Activated CD4-positive, alpha-beta T cell treated with anti-CD3 and anti-CD28 coated beads, Interleukin-2, amount 50 U/mL, for 16 hours (primary cell): Measurements from ENCODE around the gene SLC35F1.
A peak's percentile ranks its signal among the peaks of the same experiment; 100 is the strongest.
"Not testable (repeated sequence)": the region's sequence is repeated elsewhere in the genome, so short reads cannot be mapped to it uniquely, and the experiment has no call there.

Experiments
- DNase-seq: peaks from one replicate; pipeline ENCODE4 v3.0.0-alpha.2; 2020

The SLC35F1 gene

GRCh38 chr6:118016532-118016931 lies 109.5 kb downstream of the SLC35F1 start:
- no peak for DNase-seq

DNA sequence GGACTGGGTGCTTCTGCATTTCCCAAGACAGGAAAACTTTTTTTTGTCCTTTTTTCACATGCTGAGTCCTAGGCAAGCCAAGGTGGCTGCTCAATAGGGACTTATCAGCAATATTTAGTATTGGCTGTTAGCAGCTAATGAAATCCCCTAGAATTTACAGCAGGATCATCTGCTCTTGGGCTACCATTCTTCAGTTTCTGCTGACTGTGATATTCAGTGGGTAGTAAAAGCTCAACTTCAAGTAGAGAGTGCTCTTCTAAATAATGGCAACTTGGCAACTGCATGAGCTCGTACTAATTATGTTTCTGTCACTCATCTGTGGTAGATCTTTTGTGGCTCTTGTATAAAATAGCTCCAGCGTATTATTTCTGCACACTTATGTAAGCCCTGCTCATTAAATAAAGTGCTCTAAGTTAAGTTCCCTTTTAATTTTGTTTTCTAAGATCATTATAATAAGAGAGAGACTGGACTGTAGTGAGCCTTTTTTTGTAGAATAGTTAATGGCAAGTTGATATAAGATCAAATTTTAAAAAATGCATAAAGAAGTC lies 110.3 kb downstream of the SLC35F1 start:
- DNase-seq: no peak

- no peak for DNase-seq
Observed at GRCh38 chr6:118023771-118024170, 116.7 kb downstream of the SLC35F1 start.

DNA sequence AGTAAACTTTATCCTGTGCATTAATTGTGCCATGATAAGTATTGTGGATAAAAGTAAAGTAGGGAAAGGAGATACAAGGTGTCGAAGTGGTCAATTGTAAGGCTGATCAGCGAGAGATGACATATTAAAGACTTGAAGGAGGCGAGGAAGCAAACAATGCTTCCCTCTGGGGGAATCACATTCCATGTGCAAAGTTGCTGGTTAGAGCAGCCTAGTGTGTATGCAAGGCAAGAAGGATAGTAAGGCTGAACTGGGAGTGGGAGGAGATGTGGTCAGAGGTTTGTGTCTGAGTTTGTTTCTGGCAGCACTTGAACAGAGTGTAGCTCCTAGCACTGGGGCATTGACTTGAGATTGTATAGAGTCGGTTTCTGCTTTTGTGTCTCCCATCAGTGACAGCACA lies 122.9 kb downstream of the SLC35F1 start:
- no peak for DNase-seq

DNA sequence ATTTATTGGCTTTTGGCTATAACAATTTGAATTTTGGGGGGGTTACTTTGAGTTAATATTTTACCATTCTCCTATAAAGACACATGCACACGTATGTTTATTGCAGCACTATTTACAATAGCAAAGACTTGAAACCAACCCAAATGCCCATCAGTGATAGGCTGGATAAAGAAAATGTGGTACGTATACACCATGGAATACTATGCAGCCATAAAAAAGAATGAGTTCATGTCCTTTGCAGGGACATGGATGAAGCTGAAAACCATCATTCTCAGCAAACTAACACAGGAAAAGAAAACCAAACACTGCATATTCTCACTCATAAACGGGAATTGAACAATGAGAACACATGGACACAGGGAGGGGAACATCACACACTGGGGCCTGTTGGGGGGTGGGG lies 130.4 kb downstream of the SLC35F1 start:
- DNase-seq: not testable (repeated sequence)

DNA sequence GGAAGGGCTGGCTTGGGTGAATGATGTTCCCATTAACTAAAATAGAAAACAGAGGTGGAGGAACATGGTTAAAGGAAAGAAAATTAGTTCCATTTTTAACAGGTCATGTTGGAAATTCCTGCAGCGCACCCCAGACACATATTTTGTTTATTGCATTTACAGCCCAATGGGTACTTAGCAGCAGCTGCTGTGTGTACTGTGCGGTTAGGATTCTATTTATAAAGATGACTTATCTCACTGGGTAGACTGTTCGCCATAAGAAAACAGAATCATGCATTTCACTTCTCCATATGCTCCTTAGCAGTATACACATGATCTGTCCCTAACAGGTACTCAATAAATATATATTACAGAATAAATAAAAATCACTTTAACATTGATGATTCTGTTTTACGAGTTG lies 135.8 kb downstream of the SLC35F1 start:
- DNase-seq: no peak

DNA sequence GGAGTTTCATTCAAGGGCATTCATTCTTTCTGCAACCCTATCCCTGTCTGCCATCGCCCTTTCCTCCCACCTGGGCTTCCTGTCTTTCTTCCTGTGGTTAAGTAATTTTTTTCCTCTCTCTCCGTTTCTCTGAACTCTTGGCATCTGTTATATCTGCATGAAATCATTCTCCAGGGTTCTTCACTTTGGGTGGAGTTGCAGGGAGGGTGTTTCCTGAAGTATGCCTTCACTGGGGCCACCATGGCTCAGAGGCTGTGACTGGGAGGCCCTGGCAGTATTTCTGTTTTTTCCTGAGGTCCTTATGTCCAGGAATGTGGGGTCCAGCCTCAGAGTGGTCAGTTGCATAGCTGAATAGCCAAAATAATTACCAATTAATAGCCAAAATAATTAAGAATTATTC lies 137.2 kb downstream of the SLC35F1 start:
- no peak for DNase-seq

DNA sequence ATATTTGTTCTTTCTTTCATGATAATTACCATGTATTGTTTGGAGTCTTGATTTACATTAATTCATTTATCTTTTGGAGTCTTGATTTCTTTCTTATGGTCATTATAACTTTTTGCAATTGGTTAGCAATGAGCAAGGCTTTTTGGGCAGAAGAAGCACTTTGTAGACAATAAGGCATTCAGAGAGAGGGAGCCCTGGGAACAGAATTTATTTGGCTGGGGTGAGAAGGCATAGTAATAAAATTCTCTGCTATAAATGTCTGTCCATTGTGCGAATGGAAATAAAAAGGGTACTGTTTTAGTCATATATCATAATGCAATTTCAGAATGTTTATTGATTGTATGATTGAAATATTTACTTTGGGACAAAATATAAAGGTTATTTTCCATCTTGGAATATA lies 147.0 kb downstream of the SLC35F1 start:
- DNase-seq: no peak

GRCh38 chr6:118061666-118062065 lies 154.6 kb downstream of the SLC35F1 start:
- no peak for DNase-seq

DNA sequence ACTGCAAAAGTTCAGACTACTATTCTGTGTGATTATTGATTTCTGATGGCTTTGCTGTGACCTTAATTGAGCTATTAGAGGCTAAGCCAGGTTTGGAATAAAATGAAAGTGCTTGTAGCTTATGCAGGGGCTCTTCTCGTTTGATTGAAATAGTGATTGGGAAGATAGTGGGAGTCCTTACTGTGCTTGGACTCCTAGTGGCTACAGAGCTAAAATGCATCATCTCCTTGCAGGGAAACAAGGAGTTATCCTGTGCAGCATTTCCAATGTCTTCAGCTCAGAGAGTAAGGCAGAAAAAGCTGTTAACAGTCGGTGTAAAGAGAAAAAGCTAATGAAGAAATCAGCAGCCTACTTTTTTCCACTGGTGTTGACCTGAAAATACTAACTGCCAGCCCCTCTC lies 173.5 kb downstream of the SLC35F1 start:
- DNase-seq: no peak

- no peak for DNase-seq
Observed at GRCh38 chr6:118083711-118084110, 176.6 kb downstream of the SLC35F1 start.

DNA sequence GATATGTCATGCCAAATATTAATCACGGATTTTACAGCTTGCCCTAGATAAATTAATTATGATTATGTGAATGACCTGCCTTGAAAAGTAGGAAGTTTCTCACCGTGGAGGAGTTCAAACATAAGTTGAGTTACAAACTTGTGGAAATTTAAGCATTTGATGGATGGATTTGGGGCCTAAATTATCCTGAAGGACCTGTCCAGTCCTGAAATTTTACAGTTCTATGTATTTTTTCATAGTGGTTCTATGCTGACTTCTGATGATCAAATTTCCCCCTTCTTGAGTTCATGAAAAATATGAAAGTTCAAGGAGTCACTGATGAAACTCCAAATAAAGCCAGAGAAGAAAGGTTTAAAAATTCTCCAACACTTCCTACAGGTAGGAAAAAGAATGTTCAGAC lies 178.6 kb downstream of the SLC35F1 start:
- DNase-seq: no peak

GRCh38 chr6:118086159-118086558 lies 179.1 kb downstream of the SLC35F1 start:
- no peak for DNase-seq

DNA sequence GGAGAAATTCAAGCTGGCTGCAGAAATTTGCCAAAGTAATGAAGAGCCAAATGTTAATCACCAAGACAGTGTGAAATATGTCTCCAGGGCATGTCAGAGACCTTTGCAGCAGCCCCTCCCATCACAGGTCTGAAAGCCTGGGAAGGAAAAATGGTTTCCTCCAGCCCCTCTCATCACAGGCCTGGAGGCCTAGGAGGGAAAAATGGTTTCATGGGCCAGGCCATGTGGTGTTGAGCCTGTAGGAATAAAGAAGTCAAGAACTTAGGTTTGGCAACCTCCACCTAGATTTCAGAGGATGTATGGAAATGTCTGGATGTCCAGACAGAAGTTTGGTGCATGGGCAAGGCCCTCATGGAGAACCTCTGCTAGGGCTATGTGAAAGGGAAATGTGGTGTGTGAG lies 185.0 kb downstream of the SLC35F1 start:
- DNase-seq: no peak

DNA sequence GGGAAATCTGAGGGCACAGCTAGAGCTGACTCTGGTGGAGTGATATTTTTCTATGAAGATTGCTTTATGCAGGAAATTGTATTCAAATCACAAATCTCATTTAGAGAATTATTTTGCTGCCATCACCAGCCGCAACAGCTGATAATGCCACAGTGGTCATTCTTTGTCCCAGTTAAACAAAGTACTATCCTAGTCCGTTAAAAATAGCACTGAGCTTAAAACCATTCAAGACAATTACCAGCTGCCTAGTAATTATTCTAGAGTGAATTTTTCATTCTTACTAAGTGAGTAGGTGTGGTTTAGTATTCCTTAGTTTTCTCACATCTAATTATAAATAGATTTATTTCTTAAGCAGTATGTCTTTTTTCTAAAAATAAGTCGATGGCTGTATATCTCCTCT lies 190.5 kb downstream of the SLC35F1 start:
- DNase-seq: no peak

- no peak for DNase-seq
Observed at GRCh38 chr6:118100717-118101116, 193.7 kb downstream of the SLC35F1 start.

DNA sequence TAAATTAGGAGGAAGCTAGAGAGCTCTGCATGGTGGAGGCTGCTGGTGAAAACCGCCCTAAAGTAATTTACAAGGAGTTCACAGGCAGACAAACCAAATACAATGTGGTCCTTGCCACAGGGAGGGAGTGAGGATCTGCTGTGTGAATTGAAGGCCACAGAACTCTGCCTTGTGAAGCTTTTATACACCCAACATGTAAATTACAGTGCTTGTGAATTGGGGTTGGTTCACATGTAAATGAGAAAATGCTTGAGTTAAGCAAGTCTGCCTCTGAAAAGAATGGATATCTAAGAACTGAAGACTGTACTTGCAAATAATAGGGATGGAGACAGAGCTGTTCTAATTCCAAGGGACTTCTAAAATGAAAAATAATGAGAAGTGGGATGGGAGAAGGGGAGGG lies 194.2 kb downstream of the SLC35F1 start:
- DNase-seq: no peak

- no peak for DNase-seq
Observed at GRCh38 chr6:118101831-118102345, 194.8 kb downstream of the SLC35F1 start.

DNA sequence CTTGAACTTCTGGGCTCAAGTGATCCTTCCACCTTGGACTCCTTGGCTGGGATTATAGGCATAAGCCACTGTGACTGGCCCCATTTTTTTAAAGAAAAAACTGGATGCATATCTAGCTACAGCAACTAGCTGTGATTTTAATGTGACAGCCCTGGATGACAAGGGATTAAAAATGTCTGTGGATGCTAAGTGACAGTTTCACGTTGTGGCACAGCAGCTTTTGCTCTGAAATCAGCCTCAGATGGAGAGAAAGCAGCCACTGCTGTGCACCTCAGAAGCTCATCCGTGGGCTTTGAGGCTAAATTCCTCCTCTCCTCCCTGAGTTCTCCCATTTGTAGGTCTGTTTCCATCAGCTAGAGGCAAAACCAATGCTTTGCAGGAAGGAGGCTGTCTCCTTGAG lies 195.3 kb downstream of the SLC35F1 start:
- no peak for DNase-seq

DNA sequence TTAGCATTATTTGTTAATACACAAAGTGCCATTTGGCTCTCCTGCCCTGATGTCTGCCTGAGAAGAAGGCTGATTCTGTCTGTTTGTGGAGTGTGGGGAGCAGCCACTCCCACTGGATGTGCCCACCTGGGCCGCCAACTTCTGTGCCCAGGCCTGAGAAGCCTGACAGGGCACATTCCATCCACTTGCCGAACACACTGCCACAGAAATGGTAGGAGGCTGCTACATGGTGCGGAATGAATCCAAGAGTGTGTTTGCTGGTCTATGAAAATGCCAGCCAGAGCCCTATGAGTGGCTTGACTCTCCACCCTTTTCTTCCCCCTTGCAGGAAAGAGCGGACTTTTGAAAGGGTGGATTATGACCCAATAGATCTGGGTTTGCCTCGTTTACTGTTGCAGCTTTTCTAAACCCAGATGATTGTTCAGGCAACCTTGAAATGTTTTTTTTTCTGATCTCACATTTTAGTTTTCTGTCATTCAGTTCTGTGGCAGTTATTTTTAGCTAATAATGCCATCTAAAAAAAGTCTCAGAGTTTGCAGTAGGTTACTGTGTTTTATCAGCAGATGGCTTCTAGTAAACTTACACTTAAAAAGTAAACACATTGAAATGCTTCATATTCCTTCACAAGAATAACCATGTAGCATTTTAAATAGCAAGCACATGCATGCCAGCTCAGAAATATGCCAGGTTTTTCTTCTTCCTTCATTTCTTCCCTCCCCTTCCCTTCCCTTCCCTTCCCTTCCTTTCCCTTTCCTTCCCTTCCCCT lies 196.5 kb downstream of the SLC35F1 start:
- no peak for DNase-seq

DNA sequence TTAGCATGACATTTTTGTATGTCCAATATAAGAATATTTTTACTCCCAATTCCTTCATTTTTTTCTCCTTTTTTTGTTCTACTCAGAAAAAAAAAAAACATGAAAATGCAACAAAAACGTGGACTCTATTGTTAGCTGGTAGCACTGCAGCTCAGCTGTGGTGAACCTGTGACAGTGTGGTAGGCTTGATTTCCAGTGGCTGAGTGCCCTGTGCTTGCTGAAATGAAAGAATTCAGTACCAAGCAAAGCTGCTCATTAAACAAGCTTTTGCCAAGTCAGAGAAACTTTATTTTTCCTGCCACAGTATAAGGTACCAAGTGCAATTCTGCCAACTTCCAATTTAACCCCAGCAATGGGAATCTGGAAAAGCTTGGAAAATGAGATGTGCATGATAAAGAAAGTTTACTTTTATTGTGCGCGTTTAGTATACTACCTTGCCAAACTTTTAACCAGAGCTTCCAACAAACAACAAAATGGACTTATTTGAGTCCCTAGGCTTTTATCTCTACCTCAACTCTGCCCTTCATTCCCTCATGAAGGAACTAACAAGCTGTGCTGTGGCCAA lies 215.2 kb downstream of the SLC35F1 start:
- no peak for DNase-seq

- no peak for DNase-seq
Observed at GRCh38 chr6:118122801-118123200, 215.7 kb downstream of the SLC35F1 start.

DNA sequence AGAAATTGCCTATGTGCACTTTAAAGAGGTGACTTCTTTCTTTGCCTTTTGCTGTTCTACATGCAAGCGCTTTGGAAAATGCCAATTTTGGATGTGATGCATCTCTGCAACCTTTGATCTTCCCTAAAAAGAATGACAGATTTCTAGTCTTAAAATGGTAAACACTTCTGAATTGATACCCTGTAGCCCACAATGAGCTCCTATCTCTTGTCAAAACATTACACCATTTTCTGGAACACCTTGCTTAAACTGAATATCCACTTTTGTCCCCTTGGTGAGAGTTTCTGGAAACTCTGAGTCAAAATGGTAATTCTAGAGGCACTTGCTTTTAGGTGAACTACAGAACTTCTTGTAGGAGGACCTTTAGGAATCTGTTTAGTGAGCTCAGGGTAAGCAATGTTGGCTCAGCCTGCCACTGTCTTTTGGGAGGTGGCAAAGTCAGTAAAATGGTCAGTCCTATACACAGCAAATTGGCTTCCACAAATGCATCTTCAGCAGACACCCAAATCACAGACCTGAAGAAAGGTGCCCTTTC lies 216.5 kb downstream of the SLC35F1 start:
- peak; percentile 1 for DNase-seq

- DNase-seq: no peak
Observed at GRCh38 chr6:118124851-118125250, 217.8 kb downstream of the SLC35F1 start.
